ENCODE results near the gene VWA2. TPM values are rescaled to one million over a fixed set of nuclear protein-coding genes. Genes with fewer than 3 reads are reported as not detected.

VWA2 gene
- total and polyA plus RNA-seq, 2 donors (not counting 3 experiments of a cell fraction or from before 2014, with no cell fraction given), result not detected

DNA sequence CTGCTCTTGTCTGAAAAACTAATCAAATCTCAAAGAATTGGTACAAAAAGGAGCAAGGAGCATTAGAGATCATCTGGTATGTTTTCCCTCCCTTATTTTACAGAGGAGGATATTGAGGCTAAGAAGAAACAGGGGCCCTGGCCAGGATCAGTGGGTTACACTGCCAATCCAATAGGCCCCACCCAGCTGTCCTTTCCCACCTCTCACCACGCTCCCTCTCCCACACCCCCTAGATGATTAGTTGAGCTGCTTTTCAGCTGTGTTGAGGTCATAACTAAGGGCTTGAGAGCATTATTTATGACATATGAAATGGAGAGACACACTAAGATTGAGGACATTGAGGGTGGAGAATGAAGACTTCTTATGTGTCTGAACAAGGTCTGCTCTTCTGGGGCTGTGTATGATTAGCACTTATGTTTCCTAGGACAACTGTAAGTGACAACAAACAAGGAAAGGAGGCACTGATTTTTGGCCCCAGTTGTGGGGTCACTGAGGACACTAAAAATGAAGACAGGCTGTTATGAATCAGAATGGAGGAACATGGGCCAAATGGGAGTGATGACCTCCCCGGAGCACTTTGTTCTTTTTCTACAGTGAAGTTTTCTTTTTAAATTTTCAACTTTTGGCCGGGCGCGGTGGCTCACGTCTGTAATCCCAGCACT is 26.5 kb downstream of the VWA2 start:
- no peaks in the 10 kb centered on the region for H3K4me1 ChIP-seq (ENCODE audit: control insufficient read depth, extremely low read depth, insufficient read depth, low read length)
- intact Hi-C loops (cut with micrococcal nuclease), result no loop called here
- H3K27me3 ChIP-seq (ENCODE audit: control insufficient read depth in 2 of 2, insufficient read depth in 2 of 2, low read length in 2 of 2), result no peaks in the 10 kb centered on the region
- no peaks in the 10 kb centered on the region for H4K20me1 ChIP-seq (replicated peaks; ENCODE audit: control insufficient read depth, extremely low read depth, insufficient read depth, low read length)
- BruUV-seq (replicated peaks), result no TSS peak
- ChIA-PET CTCF (no interaction called here), POLR2A (no interaction called here)
- no peak overlapping the region for H3K4me3 ChIP-seq (replicated peaks in 1 of 3; ENCODE audit: insufficient read depth in 1 of 3, low read depth in 1 of 3, low read length in 3 of 3)
- dilution Hi-C loops (cut with MboI; ENCODE audit: extremely low pct_ligation_motif_present, low sequenced_read_pairs), result no loop called here
- no peaks in the 10 kb centered on the region for H3K36me3 ChIP-seq (ENCODE audit: control insufficient read depth in 2 of 2, extremely low read depth in 1 of 2, insufficient read depth in 2 of 2, low read length in 2 of 2)
- FAIRE-seq, result no peak
- no peak for DNase-seq (ENCODE audit: low read depth, low spot score)
- H3K9me1 ChIP-seq (replicated peaks; ENCODE audit: control insufficient read depth, extremely low read depth, insufficient read depth, low read length), result no peaks in the 10 kb centered on the region
- H3K79me2 ChIP-seq (ENCODE audit: control insufficient read depth, insufficient read depth, low read length), result no peaks in the 10 kb centered on the region
- no peak overlapping the region for H3K9ac ChIP-seq (replicated peaks; ENCODE audit: extremely low read depth, insufficient read depth, low read length)
- TF ChIP-seq EZH2 (IDR thresholded peaks at IDR 0.05; ENCODE audit: borderline replicate concordance, low read depth, low read length, severe bottlenecking), result no peak
- no peak for TF ChIP-seq GATA2 (IDR thresholded peaks at IDR 0.05; ENCODE audit: insufficient read depth, insufficient read length, low read depth, low read length)
- TF ChIP-seq POLR2AphosphoS5 (IDR thresholded peaks at IDR 0.05; ENCODE audit: insufficient read depth, low read depth, low read length), result no peak
- no peak for TF ChIP-seq JUN (IDR thresholded peaks at IDR 0.05; ENCODE audit: borderline replicate concordance, insufficient read depth, insufficient read length, low read depth)
- no peak for TF ChIP-seq FOS (IDR thresholded peaks at IDR 0.05; ENCODE audit: borderline replicate concordance, insufficient read depth, low read length)
- no peak for TF ChIP-seq POLR2A (IDR thresholded peaks at IDR 0.05; ENCODE audit: low read depth, low read length)
- H3K27ac ChIP-seq (ENCODE audit: insufficient read depth, low read depth, low read length), result no peak overlapping the region
- no peaks in the 10 kb centered on the region for H3K9me3 ChIP-seq (replicated peaks; ENCODE audit: control insufficient read depth, insufficient read depth, low read length)
- no peak overlapping the region for H2AFZ ChIP-seq (ENCODE audit: low read depth, low read length)
- H3K4me2 ChIP-seq (ENCODE audit: insufficient read depth, low read length), result no peak overlapping the region

DNA sequence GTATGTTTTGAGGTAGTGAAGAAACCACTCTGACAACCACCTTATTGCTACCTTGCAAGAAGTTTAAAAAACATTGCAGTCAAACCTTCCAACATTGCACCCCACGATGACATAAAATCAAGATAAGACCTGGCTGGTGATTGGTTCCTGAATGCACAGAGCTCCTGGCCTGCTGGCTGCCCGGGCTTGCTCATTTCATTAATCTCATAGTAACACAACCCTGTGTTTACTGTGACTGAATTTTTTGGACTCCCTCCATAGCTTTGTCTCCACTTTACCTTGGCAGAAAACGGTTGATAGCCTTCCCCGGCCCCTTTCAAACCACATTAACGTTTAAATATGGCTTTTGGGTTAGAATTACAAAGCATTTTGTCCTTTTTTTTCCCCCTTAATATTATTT is 27.5 kb downstream of the VWA2 start:
- Histone ChIP-seq H3K79me2 (ENCODE audit: control insufficient read depth, insufficient read depth, low read length) (no peaks in the 10 kb centered on the region), H3K27ac (ENCODE audit: insufficient read depth, low read depth, low read length) (no peak overlapping the region), H4K20me1 (replicated peaks; ENCODE audit: control insufficient read depth, extremely low read depth, insufficient read depth, low read length) (no peaks in the 10 kb centered on the region), H2AFZ (ENCODE audit: low read depth, low read length) (no peak overlapping the region), H3K4me1 (ENCODE audit: control insufficient read depth, extremely low read depth, insufficient read depth, low read length) (peaks cover 3% of the 10 kb centered on the region), H3K36me3 (ENCODE audit: control insufficient read depth in 2 of 2, extremely low read depth in 1 of 2, insufficient read depth in 2 of 2, low read length in 2 of 2) (no peaks in the 10 kb centered on the region), H3K27me3 (ENCODE audit: control insufficient read depth in 2 of 2, insufficient read depth in 2 of 2, low read length in 2 of 2) (no peaks in the 10 kb centered on the region), H3K4me3 (replicated peaks in 1 of 3; ENCODE audit: insufficient read depth in 1 of 3, low read depth in 1 of 3, low read length in 3 of 3) (no peak overlapping the region), H3K9ac (replicated peaks; ENCODE audit: extremely low read depth, insufficient read depth, low read length) (no peak overlapping the region), H3K9me1 (replicated peaks; ENCODE audit: control insufficient read depth, extremely low read depth, insufficient read depth, low read length) (no peaks in the 10 kb centered on the region), H3K4me2 (ENCODE audit: insufficient read depth, low read length) (no peak overlapping the region), H3K9me3 (replicated peaks; ENCODE audit: control insufficient read depth, insufficient read depth, low read length) (no peaks in the 10 kb centered on the region)
- CTCF ChIA-PET, result no interaction called here
- FAIRE-seq, result no peak
- DNase-seq (ENCODE audit: low read depth, low spot score), result peak; percentile 24
- POLR2A ChIA-PET, result no interaction called here
- intact Hi-C loops (cut with micrococcal nuclease) (no loop called here), dilution Hi-C loops (cut with MboI; ENCODE audit: extremely low pct_ligation_motif_present, low sequenced_read_pairs) (no loop called here)
- BruUV-seq (replicated peaks), result no TSS peak
- TF ChIP-seq MYC (IDR thresholded peaks at IDR 0.05; ENCODE audit: low read depth, low read length), result no peak
- no peak for TF ChIP-seq POLR2A (IDR thresholded peaks at IDR 0.05; ENCODE audit: low read depth, low read length)
- no peak for TF ChIP-seq FOS (IDR thresholded peaks at IDR 0.05; ENCODE audit: borderline replicate concordance, insufficient read depth, low read length)
